ENCODE data around the gene ERP29. TPM values are rescaled to one million over a fixed set of nuclear protein-coding genes. Genes with fewer than 3 reads are reported as not detected.
A peak's percentile ranks its signal among the peaks of the same experiment; 100 is the strongest.

Gene ERP29
- total RNA-seq, 2 donors from 2014 or later: 152 to 183 TPM

GRCh38 chr12:112015938-112016337 is 2.7 kb downstream of the ERP29 start:
- H3K36me3 Mint-ChIP-seq (ENCODE audit: low read depth): peaks cover 58% of the 10 kb centered on the region
- H3K27ac Mint-ChIP-seq: peak overlapping the region; percentile 19
- no peak for TF ChIP-seq CTCF (conservative IDR thresholded peaks at IDR 0.05)
- H3K9ac ChIP-seq (ENCODE audit: extremely low read depth, low read length, poor library complexity, severe bottlenecking): no peak overlapping the region
- 97% methylated on average over 6 of the region's 6 CpGs for WGBS, 2 experiments (ENCODE audit: insufficient coverage in 1 of 2, insufficient read length in 1 of 2)
- peaks cover 16% of the 10 kb centered on the region for H3K9me3 ChIP-seq (ENCODE audit: control insufficient read depth, low read length)
- no peak for DNase-seq
- H3K4me1 ChIP-seq (ENCODE audit: control insufficient read depth, insufficient read depth, low read length): no peaks in the 10 kb centered on the region
- H3K4me3 Mint-ChIP-seq: peak overlapping the region; percentile 82
- H3K27me3 Mint-ChIP-seq (ENCODE audit: insufficient read depth): no peaks in the 10 kb centered on the region
- H3K4me1 Mint-ChIP-seq: peaks cover 21% of the 10 kb centered on the region
- peak overlapping the region; percentile 31 for H3K4me3 ChIP-seq (ENCODE audit: low read length)
- no peak overlapping the region for H3K27ac ChIP-seq (ENCODE audit: low read depth, low read length)
- H3K36me3 ChIP-seq (ENCODE audit: control insufficient read depth, insufficient read depth, low read length): peaks cover 61% of the 10 kb centered on the region
- H3K27me3 ChIP-seq (ENCODE audit: control insufficient read depth, insufficient read depth, low read length, poor library complexity, severe bottlenecking): no peaks in the 10 kb centered on the region
- H3K9me3 Mint-ChIP-seq: peaks cover 8% of the 10 kb centered on the region

GRCh38 chr12:112017041-112017440 is 3.8 kb downstream of the ERP29 start:
- DNase-seq: no peak
- H3K4me1 ChIP-seq (ENCODE audit: control insufficient read depth, insufficient read depth, low read length): no peaks in the 10 kb centered on the region
- no peak overlapping the region for H3K27ac ChIP-seq (ENCODE audit: low read depth, low read length)
- no peak overlapping the region for H3K27ac Mint-ChIP-seq
- no peaks in the 10 kb centered on the region for H3K27me3 ChIP-seq (ENCODE audit: control insufficient read depth, insufficient read depth, low read length, poor library complexity, severe bottlenecking)
- no peaks in the 10 kb centered on the region for H3K27me3 Mint-ChIP-seq (ENCODE audit: insufficient read depth)
- H3K9me3 ChIP-seq (ENCODE audit: control insufficient read depth, low read length): peaks cover 10% of the 10 kb centered on the region
- H3K4me3 ChIP-seq (ENCODE audit: low read length): no peak overlapping the region
- H3K9ac ChIP-seq (ENCODE audit: extremely low read depth, low read length, poor library complexity, severe bottlenecking): no peak overlapping the region
- H3K36me3 Mint-ChIP-seq (ENCODE audit: low read depth): peaks cover 62% of the 10 kb centered on the region
- H3K4me3 Mint-ChIP-seq: no peak overlapping the region
- peaks cover 8% of the 10 kb centered on the region for H3K9me3 Mint-ChIP-seq
- peaks cover 72% of the 10 kb centered on the region for H3K36me3 ChIP-seq (ENCODE audit: control insufficient read depth, insufficient read depth, low read length)
- TF ChIP-seq CTCF (conservative IDR thresholded peaks at IDR 0.05): no peak
- peaks cover 11% of the 10 kb centered on the region for H3K4me1 Mint-ChIP-seq
- WGBS, 2 experiments (ENCODE audit: insufficient coverage in 1 of 2, insufficient read length in 1 of 2): 100% methylated on average over 1 of the region's 1 CpG; no CpG with 5 or more reads in 1 of the 2 experiments

GRCh38 chr12:112018571-112019237 is 5.5 kb downstream of the ERP29 start:
- peaks cover 10% of the 10 kb centered on the region for H3K9me3 ChIP-seq (ENCODE audit: control insufficient read depth, low read length)
- Mint-ChIP-seq H3K4me3 (no peak overlapping the region), H3K27me3 (ENCODE audit: insufficient read depth) (no peaks in the 10 kb centered on the region), H3K9me3 (peaks cover 8% of the 10 kb centered on the region), H3K4me1 (peaks cover 10% of the 10 kb centered on the region), H3K27ac (peak overlapping the region; percentile 12), H3K36me3 (ENCODE audit: low read depth) (peaks cover 69% of the 10 kb centered on the region)
- 93 to 100% methylated on average over 1 to 2 of the region's 2 CpGs for WGBS, 2 experiments (ENCODE audit: insufficient coverage in 1 of 2, insufficient read length in 1 of 2)
- peaks cover 87% of the 10 kb centered on the region for H3K36me3 ChIP-seq (ENCODE audit: control insufficient read depth, insufficient read depth, low read length)
- no peaks in the 10 kb centered on the region for H3K4me1 ChIP-seq (ENCODE audit: control insufficient read depth, insufficient read depth, low read length)
- TF ChIP-seq CTCF (conservative IDR thresholded peaks at IDR 0.05): no peak
- no peaks in the 10 kb centered on the region for H3K27me3 ChIP-seq (ENCODE audit: control insufficient read depth, insufficient read depth, low read length, poor library complexity, severe bottlenecking)
- no peak overlapping the region for H3K4me3 ChIP-seq (ENCODE audit: low read length)
- H3K9ac ChIP-seq (ENCODE audit: extremely low read depth, low read length, poor library complexity, severe bottlenecking): no peak overlapping the region
- H3K27ac ChIP-seq (ENCODE audit: low read depth, low read length): no peak overlapping the region
- DNase-seq: no peak

Measured in endodermal cell (in vitro differentiated cells).